MM.1S (cell line): Measurements from ENCODE around the gene TMEM80.

Experiments used
- DNase-seq: peaks from one replicate; pipeline ENCODE4 v3.0.0-alpha.2; 2015
- H2AFZ ChIP-seq: fragments of 300-600 bp; sonication (generic); 2 replicates; pipeline ENCODE4 v1.6.0; 2016; ENCODE audit warnings: antibody characterized with exemption, low read length
- H3F3A ChIP-seq: fragments of 300-600 bp; sonication (generic); 2 replicates; pipeline ENCODE4 v1.6.1; 2016; ENCODE audit warnings: mild to moderate bottlenecking, antibody characterized with exemption, low read length, moderate library complexity, mixed read lengths; ENCODE audit not compliant: insufficient read depth
- H3K27ac ChIP-seq: fragments of 300-600 bp; sonication (generic); 2 replicates; pipeline ENCODE4 v1.5.1; 2016; ENCODE audit warnings: mild to moderate bottlenecking, low read length
- H3K27me3 ChIP-seq: fragments of 300-600 bp; sonication (generic); replicated peaks from 2 replicates; pipeline ENCODE4 v1.6.0; 2016; ENCODE audit warnings: low read length; ENCODE audit not compliant: insufficient read depth
- H3K36me3 ChIP-seq: fragments of 300-600 bp; sonication (generic); replicated peaks from 2 replicates; pipeline ENCODE4 v1.6.1; 2016; ENCODE audit warnings: mild to moderate bottlenecking, low read length, mixed read lengths; ENCODE audit not compliant: insufficient read depth
- H3K4me1 ChIP-seq: fragments of 300-600 bp; sonication (generic); 2 replicates; pipeline ENCODE4 v1.6.1; 2016; ENCODE audit warnings: low read length, mixed read lengths
- H3K4me2 ChIP-seq: fragments of 300-600 bp; sonication (generic); 2 replicates; pipeline ENCODE4 v1.6.0; 2016; ENCODE audit warnings: low read depth, low read length
- H3K4me3 ChIP-seq: fragments of 300-600 bp; sonication (generic); 2 replicates; pipeline ENCODE4 v1.5.1; 2016; ENCODE audit warnings: low read length, mixed read lengths
- H3K79me2 ChIP-seq: fragments of 300-600 bp; sonication (generic); 2 replicates; pipeline ENCODE4 v1.6.1; 2016; ENCODE audit warnings: mixed run types, low read length, mixed read lengths
- H3K9ac ChIP-seq: fragments of 300-600 bp; sonication (generic); 2 replicates; pipeline ENCODE4 v1.6.1; 2016; ENCODE audit warnings: low read length, mixed read lengths
- H3K9me2 ChIP-seq: fragments of 300-600 bp; sonication (generic); replicated peaks from 2 replicates; pipeline ENCODE4 v1.6.1; 2016; ENCODE audit warnings: mild to moderate bottlenecking, low read length, mixed read lengths; ENCODE audit not compliant: insufficient read depth
- H3K9me3 ChIP-seq: fragments of 300-600 bp; sonication (generic); replicated peaks from 2 replicates; pipeline ENCODE4 v1.6.1; 2016; ENCODE audit warnings: mild to moderate bottlenecking, low read length, mixed read lengths; ENCODE audit not compliant: insufficient read depth
- H4K20me1 ChIP-seq: fragments of 300-600 bp; sonication (generic); 2 replicates; pipeline ENCODE4 v1.6.1; 2016; ENCODE audit warnings: mild to moderate bottlenecking, low read length, moderate library complexity, mixed read lengths; ENCODE audit not compliant: insufficient read depth
- EZH2 ChIP-seq: fragments of 300-600 bp; sonication (generic); optimal IDR thresholded peaks from 2 replicates; pipeline ENCODE3; 2017; ENCODE audit warnings: low read depth, mild to moderate bottlenecking, antibody characterized with exemption, low read length, mixed read lengths
- EZH2phosphoT487 ChIP-seq: fragments of 300-600 bp; sonication (generic); IDR thresholded peaks from 2 replicates; pipeline ENCODE4 v1.6.1; 2018; ENCODE audit warnings: antibody characterized with exemption, low read length
- TF ChIP-seq, protein P1 (sequence below): fragments of 300-600 bp; sonication (generic); IDR thresholded peaks from 2 replicates; pipeline ENCODE4 v1.5.1; 2016; ENCODE audit warnings: antibody characterized with exemption, low read length, mixed read lengths

Gene TMEM80

DNA sequence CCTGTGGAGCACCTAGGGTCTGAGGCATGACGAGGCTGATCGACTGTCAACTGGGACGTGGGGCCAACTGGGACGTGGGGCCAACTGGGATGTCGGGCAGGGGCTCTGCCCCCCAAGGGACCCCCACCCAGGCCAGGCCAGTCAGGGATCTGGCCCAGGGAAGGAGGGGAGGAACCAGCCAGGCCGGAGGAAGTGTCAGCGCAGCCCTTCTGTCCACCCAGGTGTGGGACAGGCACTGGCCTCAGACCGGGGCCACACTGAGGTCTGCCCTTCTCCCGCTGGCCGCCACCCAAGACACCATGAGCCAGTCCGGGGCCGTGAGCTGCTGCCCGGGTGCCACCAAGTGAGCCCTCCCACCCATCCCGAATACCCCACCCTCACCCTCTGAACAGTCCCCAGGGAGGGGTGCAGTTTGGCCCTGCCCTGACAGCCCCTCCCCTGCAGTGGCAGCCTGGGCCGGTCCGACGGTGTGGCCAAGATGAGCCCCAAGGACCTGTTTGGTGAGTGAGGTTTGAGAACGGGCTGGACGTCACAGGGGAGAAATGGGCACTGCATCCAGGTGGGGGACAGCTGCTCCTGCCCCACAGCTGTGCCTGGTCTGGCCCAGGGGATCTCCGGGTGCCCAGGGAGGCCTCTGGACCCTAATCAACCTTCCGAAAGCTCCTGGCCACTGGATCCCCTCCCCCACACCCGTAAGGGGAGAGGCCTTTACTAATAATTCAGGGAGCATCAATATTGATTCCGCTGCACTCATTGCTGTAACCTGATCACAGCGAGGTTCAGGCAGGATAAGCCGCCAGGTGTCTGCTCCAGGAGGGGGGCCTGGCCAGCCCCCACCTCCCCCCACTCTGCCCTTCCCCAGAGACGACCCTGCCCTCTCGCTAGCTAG is 13.7 kb downstream of the TMEM80 start:
- Histone ChIP-seq H4K20me1 (no peaks in the 10 kb centered on the region), H3K4me2 (no peak overlapping the region), H2AFZ (no peak overlapping the region), H3K9me3 (no peaks in the 10 kb centered on the region), H3K4me3 (no peak overlapping the region), H3K9ac (no peak overlapping the region), H3K9me2 (no peaks in the 10 kb centered on the region), H3K79me2 (no peaks in the 10 kb centered on the region), H3K27ac (no peak overlapping the region), H3K27me3 (peaks cover 50% of the 10 kb centered on the region), H3F3A (no peaks in the 10 kb centered on the region), H3K36me3 (no peaks in the 10 kb centered on the region), H3K4me1 (0 out of 2 replicates have a peak, but pooled peaks cover 3% of the 10 kb centered on the region)
- TF ChIP-seq, protein P1, sequence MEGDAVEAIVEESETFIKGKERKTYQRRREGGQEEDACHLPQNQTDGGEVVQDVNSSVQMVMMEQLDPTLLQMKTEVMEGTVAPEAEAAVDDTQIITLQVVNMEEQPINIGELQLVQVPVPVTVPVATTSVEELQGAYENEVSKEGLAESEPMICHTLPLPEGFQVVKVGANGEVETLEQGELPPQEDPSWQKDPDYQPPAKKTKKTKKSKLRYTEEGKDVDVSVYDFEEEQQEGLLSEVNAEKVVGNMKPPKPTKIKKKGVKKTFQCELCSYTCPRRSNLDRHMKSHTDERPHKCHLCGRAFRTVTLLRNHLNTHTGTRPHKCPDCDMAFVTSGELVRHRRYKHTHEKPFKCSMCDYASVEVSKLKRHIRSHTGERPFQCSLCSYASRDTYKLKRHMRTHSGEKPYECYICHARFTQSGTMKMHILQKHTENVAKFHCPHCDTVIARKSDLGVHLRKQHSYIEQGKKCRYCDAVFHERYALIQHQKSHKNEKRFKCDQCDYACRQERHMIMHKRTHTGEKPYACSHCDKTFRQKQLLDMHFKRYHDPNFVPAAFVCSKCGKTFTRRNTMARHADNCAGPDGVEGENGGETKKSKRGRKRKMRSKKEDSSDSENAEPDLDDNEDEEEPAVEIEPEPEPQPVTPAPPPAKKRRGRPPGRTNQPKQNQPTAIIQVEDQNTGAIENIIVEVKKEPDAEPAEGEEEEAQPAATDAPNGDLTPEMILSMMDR, result no peak
- TF ChIP-seq EZH2 (no peak), EZH2phosphoT487 (no peak)
- no peak for DNase-seq

DNA sequence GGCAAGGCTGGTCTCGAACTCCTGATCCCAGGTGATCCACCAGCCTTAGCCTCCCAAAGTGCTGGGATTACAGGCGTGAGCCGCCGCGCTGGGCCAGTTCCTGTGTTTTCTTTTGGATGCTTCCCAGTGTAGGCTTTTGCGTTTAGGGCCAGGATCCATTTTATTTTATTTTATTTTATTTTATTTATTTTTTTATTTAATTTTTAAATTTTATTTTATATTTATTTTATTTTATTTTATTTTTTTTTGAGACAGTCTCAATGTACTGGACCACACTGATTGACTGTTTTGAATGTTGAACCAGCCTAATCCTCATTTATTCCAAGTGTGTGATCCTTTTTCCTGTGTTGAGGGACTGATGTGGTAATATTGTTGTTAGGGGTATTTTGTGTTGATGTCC is 18.8 kb downstream of the TMEM80 start:
- DNase-seq, result no peak
- Histone ChIP-seq H3K9me2 (no peaks in the 10 kb centered on the region), H3F3A (no peaks in the 10 kb centered on the region), H4K20me1 (no peaks in the 10 kb centered on the region), H3K79me2 (no peaks in the 10 kb centered on the region), H3K4me1 (0 out of 2 replicates have a peak, but pooled peaks cover 3% of the 10 kb centered on the region), H3K4me3 (no peak overlapping the region), H3K4me2 (no peak overlapping the region), H2AFZ (no peak overlapping the region), H3K9me3 (no peaks in the 10 kb centered on the region), H3K9ac (no peak overlapping the region), H3K27ac (no peak overlapping the region), H3K36me3 (no peaks in the 10 kb centered on the region), H3K27me3 (peaks cover 24% of the 10 kb centered on the region)
- TF ChIP-seq EZH2 (no peak), EZH2phosphoT487 (no peak)
- TF ChIP-seq, protein P1, result no peak

DNA sequence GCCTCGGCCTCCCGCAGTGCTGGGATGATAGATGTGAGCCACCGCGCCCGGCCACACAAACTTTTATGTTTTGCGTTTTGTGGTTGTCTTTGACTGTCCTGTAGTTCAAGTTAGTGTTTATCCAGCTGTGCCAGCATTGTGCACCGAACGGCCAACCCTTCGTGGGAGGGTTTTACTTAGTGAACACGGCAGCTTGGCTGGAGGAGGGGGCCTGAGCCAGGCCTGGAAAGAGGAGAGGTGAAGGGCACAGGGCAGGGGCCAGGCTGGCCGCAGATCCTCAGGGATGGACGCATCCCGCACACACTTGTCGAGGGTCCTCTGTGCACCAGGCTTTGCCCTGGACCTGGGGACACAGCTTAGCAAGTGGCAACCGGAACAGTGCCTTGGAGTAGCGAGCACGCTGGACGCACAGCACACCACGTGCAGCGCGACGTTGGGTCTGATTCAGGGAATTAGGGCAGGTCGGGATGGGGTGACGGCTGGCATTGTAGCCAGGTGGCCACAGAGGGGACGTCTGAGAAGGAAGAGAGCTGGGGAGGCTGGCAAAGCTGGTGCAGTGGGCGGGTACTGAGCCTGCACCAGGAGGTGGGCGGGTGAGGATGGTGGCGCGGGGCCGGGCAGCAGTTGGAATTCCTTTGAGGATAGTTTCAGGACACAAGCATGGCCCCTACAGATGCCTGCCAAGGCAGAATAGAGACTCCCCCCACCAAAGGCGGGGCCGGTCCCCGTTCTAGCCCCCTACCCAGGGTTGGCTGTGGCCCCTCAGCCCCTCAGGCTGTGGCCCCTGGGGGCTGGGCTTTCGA is 23.8 kb downstream of the TMEM80 start:
- H3K9me2 ChIP-seq, result no peaks in the 10 kb centered on the region
- no peaks in the 10 kb centered on the region for H3K79me2 ChIP-seq
- no peaks in the 10 kb centered on the region for H4K20me1 ChIP-seq
- no peak overlapping the region for H3K27ac ChIP-seq
- peaks cover 20% of the 10 kb centered on the region; the same call in 1 of the 2 replicates for H3K27me3 ChIP-seq
- H3K9ac ChIP-seq, result no peak overlapping the region
- no peaks in the 10 kb centered on the region for H3F3A ChIP-seq
- no peak overlapping the region for H2AFZ ChIP-seq
- DNase-seq, result no peak
- no peaks in the 10 kb centered on the region for H3K36me3 ChIP-seq
- H3K4me1 ChIP-seq, result peaks cover 15% of the 10 kb centered on the region
- TF ChIP-seq, protein P1, result no peak
- TF ChIP-seq EZH2, result no peak
- no peak for TF ChIP-seq EZH2phosphoT487
- no peak overlapping the region for H3K4me2 ChIP-seq
- no peak overlapping the region for H3K4me3 ChIP-seq
- H3K9me3 ChIP-seq, result no peaks in the 10 kb centered on the region
